ENCODE results near the gene RPL22L1. TPM values are rescaled to one million over a fixed set of nuclear protein-coding genes. Genes with fewer than 3 reads are reported as not detected.

Gene RPL22L1
- polyA plus RNA-seq (103 to 277 TPM (median 241 TPM) in 3 replicates), polyA minus RNA-seq (1.2 to 16.1 TPM (median 8.1 TPM) in 3 replicates)
- 197 TPM for polyA plus RNA-seq (2011; ENCODE audit: low read depth)
- 174 and 248 TPM in 2 replicates for polyA plus RNA-seq (2011; cell fraction: cytosol; rRNA removed)
- 38.4 and 78.5 TPM in 2 replicates for polyA plus RNA-seq (2011; cell fraction: nucleus; rRNA removed)
- 173 and 259 TPM in 2 replicates for polyA plus RNA-seq (2012; ENCODE audit: low replicate concordance)
- 28.2 TPM for polyA minus RNA-seq (2011; cell fraction: cytosol; rRNA and poly(A)+ RNA removed)
- polyA minus RNA-seq (2011; cell fraction: nucleus; rRNA and poly(A)+ RNA removed) = 1.9 and 3.9 TPM in 2 replicates

DNA sequence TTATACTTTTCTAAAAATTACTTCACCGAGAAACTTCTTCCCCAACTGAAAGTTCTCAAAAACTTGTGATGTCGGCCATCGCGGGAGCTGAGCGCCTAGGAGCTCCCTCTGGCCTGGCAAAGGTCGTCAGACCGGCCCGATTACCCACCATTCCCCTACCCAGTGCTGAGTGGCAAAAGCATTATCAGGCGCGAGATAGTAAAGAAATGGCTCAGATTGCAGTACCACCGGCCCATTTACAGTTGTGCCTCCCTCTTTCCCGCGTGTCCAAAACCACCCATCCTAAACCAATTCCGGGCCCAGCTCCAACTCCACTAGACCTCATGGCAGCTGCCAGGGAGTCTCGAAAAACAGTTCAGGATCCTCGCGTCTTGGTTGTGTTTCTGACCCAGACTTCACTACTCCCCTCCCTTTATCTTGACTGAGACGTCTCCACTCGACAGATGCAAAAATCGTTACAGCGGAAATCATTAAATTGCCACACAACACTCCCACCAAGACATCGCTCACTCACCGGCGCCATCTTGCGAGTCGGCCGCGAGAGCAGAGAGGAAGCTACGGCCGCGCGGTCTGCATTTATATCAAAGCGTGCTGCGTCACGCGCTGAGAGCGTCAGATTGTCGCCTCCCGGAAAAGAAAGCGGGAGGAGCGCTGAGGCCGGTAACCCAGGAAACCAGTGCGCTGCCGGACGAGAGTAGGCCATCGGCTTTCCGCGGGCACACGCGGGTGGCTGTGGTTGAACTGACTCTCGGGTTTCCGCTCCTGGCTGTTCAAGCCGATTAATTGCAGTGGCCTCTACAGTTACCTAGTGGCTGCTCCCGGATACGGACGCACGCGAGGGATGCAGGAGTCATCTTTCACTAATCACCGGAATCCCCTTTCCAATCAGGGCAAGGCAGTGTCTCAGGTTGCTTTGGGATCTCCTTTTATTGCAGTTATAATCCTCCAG, at the start of gene RPL22L1:
Gene RPL22L1, minus strand, starts transcription at position 551 of the 949 bp plus-strand sequence. Its CDS starts 28 bp downstream, at position 523.
- FAIRE-seq (peak; percentile 88), DNase-seq (ENCODE audit: low read depth, low spot score) (no peak)
- H3K4me1 ChIP-seq (ENCODE audit: control insufficient read depth, extremely low read depth, insufficient read depth, low read length) = peaks cover 8% of the 10 kb centered on the region
- TF ChIP-seq EZH2 (IDR thresholded peaks at IDR 0.05; ENCODE audit: low read length) = no peak
- TF ChIP-seq, protein P1, sequence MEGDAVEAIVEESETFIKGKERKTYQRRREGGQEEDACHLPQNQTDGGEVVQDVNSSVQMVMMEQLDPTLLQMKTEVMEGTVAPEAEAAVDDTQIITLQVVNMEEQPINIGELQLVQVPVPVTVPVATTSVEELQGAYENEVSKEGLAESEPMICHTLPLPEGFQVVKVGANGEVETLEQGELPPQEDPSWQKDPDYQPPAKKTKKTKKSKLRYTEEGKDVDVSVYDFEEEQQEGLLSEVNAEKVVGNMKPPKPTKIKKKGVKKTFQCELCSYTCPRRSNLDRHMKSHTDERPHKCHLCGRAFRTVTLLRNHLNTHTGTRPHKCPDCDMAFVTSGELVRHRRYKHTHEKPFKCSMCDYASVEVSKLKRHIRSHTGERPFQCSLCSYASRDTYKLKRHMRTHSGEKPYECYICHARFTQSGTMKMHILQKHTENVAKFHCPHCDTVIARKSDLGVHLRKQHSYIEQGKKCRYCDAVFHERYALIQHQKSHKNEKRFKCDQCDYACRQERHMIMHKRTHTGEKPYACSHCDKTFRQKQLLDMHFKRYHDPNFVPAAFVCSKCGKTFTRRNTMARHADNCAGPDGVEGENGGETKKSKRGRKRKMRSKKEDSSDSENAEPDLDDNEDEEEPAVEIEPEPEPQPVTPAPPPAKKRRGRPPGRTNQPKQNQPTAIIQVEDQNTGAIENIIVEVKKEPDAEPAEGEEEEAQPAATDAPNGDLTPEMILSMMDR (optimal IDR thresholded peaks at IDR 0.05 in 1 of 3, IDR thresholded peaks at IDR 0.05 in 1 of 3, conservative IDR thresholded peaks at IDR 0.05 in 1 of 3; ENCODE audit: extremely low read depth in 1 of 3, insufficient read depth in 2 of 3, low read length in 3 of 3) = peak in 2 of 3 experiments; percentile 4 to 41
- peak within 1 kb of the TSS; percentile 98 for H3K9ac ChIP-seq (ENCODE audit: control insufficient read depth, extremely low read depth, insufficient read depth, low read length)
- H3K27me3 ChIP-seq (ENCODE audit: control insufficient read depth, extremely low read depth, insufficient read depth, low read length) = no peaks in the 10 kb centered on the region
- peaks cover 3% of the 10 kb centered on the region for H3K9me1 ChIP-seq (ENCODE audit: control insufficient read depth, extremely low read depth, insufficient read depth, low read length)
- no peaks in the 10 kb centered on the region for H3K9me3 ChIP-seq (ENCODE audit: control insufficient read depth, low read depth, low read length)
- peaks cover 20% of the 10 kb centered on the region for H3K79me2 ChIP-seq (ENCODE audit: control insufficient read depth, insufficient read depth, low read length)
- H3K27ac ChIP-seq (ENCODE audit: control insufficient read depth, insufficient read depth, low read length) = peak within 1 kb of the TSS; percentile 95
- H3K4me2 ChIP-seq (ENCODE audit: control insufficient read depth, extremely low read depth, insufficient read depth, low read depth, low read length) = peak within 1 kb of the TSS; percentile 86
- H3K36me3 ChIP-seq (ENCODE audit: control insufficient read depth in 2 of 2, extremely low read depth in 1 of 2, insufficient read depth in 2 of 2, low read length in 2 of 2) = peaks cover 9 to 21% of the 10 kb centered on the region in 2 experiments
- H2AFZ ChIP-seq (ENCODE audit: control insufficient read depth, low read length) = peak within 1 kb of the TSS; percentile 95
- peak within 1 kb of the TSS; percentile 72 to 96 (median 87) for H3K4me3 ChIP-seq (ENCODE audit: control insufficient read depth in 2 of 3, extremely low read depth in 1 of 3, insufficient read depth in 2 of 3, low read depth in 1 of 3, low read length in 3 of 3)
- dilution Hi-C loops (cut with MboI; ENCODE audit: extremely low pct_ligation_motif_present, low sequenced_read_pairs) = no loop called here
- peaks cover 7% of the 10 kb centered on the region for H4K20me1 ChIP-seq (ENCODE audit: control insufficient read depth, extremely low read depth, insufficient read depth, low read length)

DNA sequence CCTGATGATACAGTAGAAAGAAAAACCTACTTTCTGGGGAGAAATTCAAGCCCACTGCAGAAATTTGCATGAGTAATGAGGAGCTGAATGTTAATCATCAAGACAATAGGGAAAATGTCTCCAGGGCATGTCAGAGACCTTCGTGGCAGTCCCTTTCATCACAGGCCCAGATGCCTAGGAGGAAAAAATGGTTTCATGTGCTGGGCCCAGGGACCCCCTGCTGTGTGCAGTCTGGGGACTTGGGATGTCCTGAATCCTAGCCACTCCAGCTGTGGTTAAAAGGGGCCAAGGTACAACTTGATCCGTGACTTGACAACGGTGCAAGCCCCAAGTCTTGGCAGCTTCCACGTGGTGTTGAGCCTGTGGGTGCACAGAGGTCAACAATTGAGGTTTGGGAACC, 48.7 kb upstream of the RPL22L1 start:
- FAIRE-seq = no peak
- Histone ChIP-seq H3K9me1 (ENCODE audit: control insufficient read depth, extremely low read depth, insufficient read depth, low read length) (no peaks in the 10 kb centered on the region), H3K4me3 (ENCODE audit: control insufficient read depth in 2 of 3, extremely low read depth in 1 of 3, insufficient read depth in 2 of 3, low read depth in 1 of 3, low read length in 3 of 3) (no peak overlapping the region), H3K27me3 (ENCODE audit: control insufficient read depth, extremely low read depth, insufficient read depth, low read length) (no peaks in the 10 kb centered on the region), H3K79me2 (ENCODE audit: control insufficient read depth, insufficient read depth, low read length) (no peaks in the 10 kb centered on the region), H3K4me1 (ENCODE audit: control insufficient read depth, extremely low read depth, insufficient read depth, low read length) (no peaks in the 10 kb centered on the region), H3K4me2 (ENCODE audit: control insufficient read depth, extremely low read depth, insufficient read depth, low read depth, low read length) (no peak overlapping the region), H3K9me3 (ENCODE audit: control insufficient read depth, low read depth, low read length) (peaks cover 2% of the 10 kb centered on the region), H3K9ac (ENCODE audit: control insufficient read depth, extremely low read depth, insufficient read depth, low read length) (no peak overlapping the region), H2AFZ (ENCODE audit: control insufficient read depth, low read length) (no peak overlapping the region), H4K20me1 (ENCODE audit: control insufficient read depth, extremely low read depth, insufficient read depth, low read length) (no peaks in the 10 kb centered on the region), H3K27ac (ENCODE audit: control insufficient read depth, insufficient read depth, low read length) (no peak overlapping the region), H3K36me3 (ENCODE audit: control insufficient read depth in 2 of 2, extremely low read depth in 1 of 2, insufficient read depth in 2 of 2, low read length in 2 of 2) (no peaks in the 10 kb centered on the region)
- TF ChIP-seq EZH2 (IDR thresholded peaks at IDR 0.05; ENCODE audit: low read length) = no peak
- TF ChIP-seq, protein P1 (optimal IDR thresholded peaks at IDR 0.05 in 1 of 3, IDR thresholded peaks at IDR 0.05 in 1 of 3, conservative IDR thresholded peaks at IDR 0.05 in 1 of 3; ENCODE audit: extremely low read depth in 1 of 3, insufficient read depth in 2 of 3, low read length in 3 of 3) = no peak
- dilution Hi-C loops (cut with MboI; ENCODE audit: extremely low pct_ligation_motif_present, low sequenced_read_pairs) = no loop called here
- no peak for DNase-seq (ENCODE audit: low read depth, low spot score)
